Thoracic aorta endothelial cell (primary cell): ENCODE measurements around the gene ZNF512B. TPM values are rescaled to one million over a fixed set of nuclear protein-coding genes. Genes with fewer than 3 reads are reported as not detected.

ENCODE experiments used
- small RNA-seq: library from RNA; depleted of rRNA; stranded (forward); fragments of <200 nt; gene quantifications from one replicate; pipeline ENCODE3, GENCODE V24; 2012
- total RNA-seq: library from RNA; depleted of rRNA; stranded (reverse); fragments of >200 nt; gene quantifications from 2 replicates; pipeline ENCODE4 v1.2.3, GENCODE V29; 2012

ZNF512B gene
- 12.9 and 16.4 TPM in 2 replicates for total RNA-seq

GRCh38 chr20:63969838-63970713 lies at the start of gene ZNF512B:
Gene ZNF512B (minus strand): TSS chr20:63969930. CDS start chr20:63967950, 1,980 bp downstream.

GRCh38 chr20:63980806-63981728 lies 11.3 kb upstream of the ZNF512B start, which contains the start of gene PRPF6:
Gene PRPF6 (plus strand): TSS chr20:63981132. CDS start chr20:63981246, 114 bp downstream.

GRCh38 chr20:63979557-63980316 lies 10.0 kb upstream of the ZNF512B start, which contains the start of gene SAMD10:
Gene SAMD10 (minus strand): TSS chr20:63979642. CDS start chr20:63979467, 175 bp downstream.

GRCh38 chr20:63955827-63956663 lies 13.7 kb downstream of the ZNF512B start, which contains the start of gene UCKL1:
Gene UCKL1 (minus strand): TSS chr20:63956416. CDS start chr20:63956372, 44 bp downstream.

Small RNA genes within 50 kb of the gene (small RNA-seq; reads per million reads assigned to genes)
- gene MIR647 (not detected), gene MIR941-2 (not detected), gene MIR941-4 (not detected), gene MIR941-5 (not detected), gene RNU1-134P (45.0 reads per million, percentile 97 among the genes with 10 or more reads in this experiment)

Other genes with a start within 250 kb of the ZNF512B start
- 2.4 and 3.6 TPM in 2 replicates for gene LIME1, start 233.3 kb downstream of the ZNF512B start, total RNA-seq
- 21.8 and 25.8 TPM in 2 replicates for gene SLC2A4RG, start 230.2 kb downstream of the ZNF512B start, total RNA-seq
- gene ZBTB46, start 138.7 kb downstream of the ZNF512B start, total RNA-seq = 2.9 and 3.2 TPM in 2 replicates
- gene ABHD16B, start 108.4 kb downstream of the ZNF512B start, total RNA-seq = not detected in 2 replicates
- gene TPD52L2, start 104.7 kb downstream of the ZNF512B start, total RNA-seq = 128 and 140 TPM in 2 replicates
- gene DNAJC5, start 74.8 kb downstream of the ZNF512B start, total RNA-seq = 75.0 and 76.5 TPM in 2 replicates
- gene UCKL1, start 13.5 kb downstream of the ZNF512B start, total RNA-seq = 21.4 and 23.3 TPM in 2 replicates
- gene SAMD10, start 9.7 kb upstream of the ZNF512B start, total RNA-seq = 1.9 and 2.6 TPM in 2 replicates
- gene PRPF6, start 11.2 kb upstream of the ZNF512B start, total RNA-seq = 63.0 and 73.5 TPM in 2 replicates
- gene C20orf204, start 66.3 kb upstream of the ZNF512B start, total RNA-seq = 2.1 and 3.3 TPM in 2 replicates
- gene SOX18, start 79.7 kb upstream of the ZNF512B start, total RNA-seq = 25.5 and 42.1 TPM in 2 replicates
- 15.6 and 17.3 TPM in 2 replicates for gene TCEA2, start 93.3 kb upstream of the ZNF512B start, total RNA-seq
- 17.4 and 21.0 TPM in 2 replicates for gene RGS19, start 109.6 kb upstream of the ZNF512B start, total RNA-seq
- gene OPRL1, start 110.2 kb upstream of the ZNF512B start, total RNA-seq = 0.93 and 1.0 TPM in 2 replicates
- gene LKAAEAR1, start 114.5 kb upstream of the ZNF512B start, total RNA-seq = 0.29 and 0.40 TPM in 2 replicates
- not detected in 2 replicates for gene NPBWR2, start 137.6 kb upstream of the ZNF512B start, total RNA-seq
- gene MYT1, start 194.5 kb upstream of the ZNF512B start, total RNA-seq = not detected in 2 replicates